Caco-2 (cell line): ENCODE data around the gene GPANK1. TPM values are rescaled to one million over a fixed set of nuclear protein-coding genes. Genes with fewer than 3 reads are reported as not detected.
A peak's percentile ranks its signal among the peaks of the same experiment; 100 is the strongest.

ENCODE experiments used
- BruUV-seq: library from RNA; stranded (reverse); fragments of 400-500 nt; replicated peaks from 2 replicates; lab custom pipeline; 2021; lab: Mats Ljungman, UMichigan
- CTCF ChIA-PET: fragments of 300-600 bp; sonication (Branson Sonifier 250); formaldehyde crosslinking; loops from one replicate; lab custom pipeline; 2022; ENCODE audit warnings: antibody characterized with exemption; lab: Charles Lee
- POLR2A ChIA-PET: fragments of 300-600 bp; sonication (Branson Sonifier 250); formaldehyde crosslinking; loops from one replicate; lab custom pipeline; 2022; ENCODE audit warnings: antibody characterized with exemption; lab: Charles Lee
- DNase-seq, 2 experiments: peaks; one replicate each; pipeline versions ENCODE4 v3.0.0 to v3.0.0-alpha.2; 2020 to 2022
- H3K27me3 ChIP-seq: replicated peaks from 2 replicates; pipeline ENCODE4 v1.6.0; 2011; ENCODE audit warnings: low read length; ENCODE audit not compliant: control insufficient read depth, insufficient read depth
- H3K36me3 ChIP-seq: 2 replicates; pipeline ENCODE4 v1.5.1; 2011; ENCODE audit warnings: low read length; ENCODE audit not compliant: control insufficient read depth, insufficient read depth
- H3K4me1 ChIP-seq: fragments of 250-450 bp; sonication (Bioruptor Pico); 2 replicates; pipeline ENCODE4 v1.5.1; 2020; ENCODE audit warnings: mild to moderate bottlenecking
- H3K4me3 ChIP-seq: 2 replicates; pipeline ENCODE4 v1.5.1; 2011; ENCODE audit warnings: low read depth, mild to moderate bottlenecking, control low read depth, low read length
- H3K9me3 ChIP-seq: fragments of 250-450 bp; sonication (Bioruptor Pico); 2 replicates; pipeline ENCODE4 v1.5.1; 2020; ENCODE audit warnings: mild to moderate bottlenecking, moderate library complexity
- H3K27ac Mint-ChIP-seq: one replicate; pipeline ENCODE4 v1.8.0; 2022; ENCODE audit warnings: mixed read lengths; ENCODE audit not compliant: unreplicated experiment
- H3K27me3 Mint-ChIP-seq: one replicate; pipeline ENCODE4 v1.8.0; 2022; ENCODE audit warnings: mixed read lengths; ENCODE audit not compliant: insufficient read depth, unreplicated experiment
- H3K36me3 Mint-ChIP-seq: one replicate; pipeline ENCODE4 v1.8.0; 2022; ENCODE audit warnings: mild to moderate bottlenecking, mixed read lengths; ENCODE audit not compliant: insufficient read depth, unreplicated experiment
- H3K4me1 Mint-ChIP-seq: one replicate; pipeline ENCODE4 v1.8.0; 2022; ENCODE audit warnings: low read depth, mixed read lengths; ENCODE audit not compliant: unreplicated experiment
- H3K4me3 Mint-ChIP-seq: one replicate; pipeline ENCODE4 v1.8.0; 2022; ENCODE audit warnings: mild to moderate bottlenecking, moderate library complexity, mixed read lengths; ENCODE audit not compliant: unreplicated experiment
- H3K9me3 Mint-ChIP-seq: one replicate; pipeline ENCODE4 v1.8.0; 2022; ENCODE audit warnings: mixed read lengths; ENCODE audit not compliant: unreplicated experiment
- intact Hi-C: fragments of 100-400 bp; cut with micrococcal nuclease; formaldehyde crosslinking; loops from one replicate; pipeline ENCODE4 v1.10.0; 2022; ENCODE audit not compliant: unreplicated experiment
- total RNA-seq: library from RNA; stranded (reverse); gene quantifications from 2 replicates; pipeline ENCODE4 v1.2.3, GENCODE V29; 2022
- TF ChIP-seq, protein P1 (sequence below), 2 experiments: fragments of 200-600 bp in 1 of 2; IDR thresholded peaks; 1 replicate in 1 of 2; 2 replicates in 1 of 2; pipeline versions ENCODE4 v1.5.1 to v1.8.0; 2011 to 2022; ENCODE audit warnings: antibody characterized with exemption in 1 of 2, control low read depth in 1 of 2, inconsistent platforms in 1 of 2, low read depth in 1 of 2, low read length in 1 of 2, mild to moderate bottlenecking in 1 of 2, moderate library complexity in 1 of 2; ENCODE audit not compliant: insufficient read depth in 1 of 2, severe bottlenecking in 1 of 2, unreplicated experiment in 1 of 2

The GPANK1 gene
- total RNA-seq, 1 experiment from 2014 or later = 20.3 TPM

DNA sequence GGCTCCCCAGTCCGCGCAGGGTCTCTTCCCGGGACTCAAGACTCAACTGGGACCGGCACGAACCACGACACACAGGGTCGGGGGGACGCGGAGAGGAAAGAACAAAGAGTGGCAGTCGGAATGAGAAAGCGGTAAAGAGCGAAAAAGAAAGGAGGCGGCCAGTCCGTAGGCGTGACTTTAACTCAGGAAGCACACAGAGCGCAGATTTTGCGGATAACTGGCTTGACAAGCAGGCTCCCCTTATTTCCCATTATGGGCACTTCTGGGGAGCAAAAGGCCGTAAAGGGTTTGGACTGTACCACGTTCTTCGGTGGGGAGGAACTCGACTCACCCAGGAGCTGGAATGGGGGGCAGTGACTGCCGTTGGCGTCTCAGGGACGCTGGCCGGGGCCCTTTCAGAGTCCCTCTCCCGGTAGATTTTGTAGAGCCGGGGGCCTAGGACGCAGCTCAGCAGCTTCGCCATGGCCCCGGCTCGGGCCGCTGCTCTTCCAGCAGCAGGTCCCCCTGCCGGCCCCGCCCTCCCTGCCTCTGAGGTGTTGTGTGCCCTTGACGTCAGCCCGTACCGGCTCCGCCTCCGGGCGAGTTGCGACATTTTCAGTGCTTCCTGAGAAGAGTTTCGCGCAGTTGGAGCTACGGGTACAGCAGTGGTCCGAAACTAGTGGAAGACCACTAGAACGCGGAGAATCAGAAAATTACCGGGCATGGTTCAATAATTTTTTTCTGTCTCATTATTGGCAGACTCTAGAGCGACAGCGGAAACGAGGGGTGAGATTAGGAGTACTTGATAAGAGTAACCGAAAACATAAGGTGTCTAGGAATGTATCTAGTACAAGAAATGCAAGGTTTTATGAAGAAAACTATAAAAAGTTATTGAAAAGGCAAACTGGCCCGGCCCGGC lies 38.3 kb upstream of the GPANK1 start, which contains the start of gene ABHD16A:
ABHD16A (minus strand) TSS at position 506 of the 898 bp plus-strand sequence; CDS start at position 463, 43 bp downstream.
- no peaks in the 10 kb centered on the region for H3K9me3 Mint-ChIP-seq
- Histone ChIP-seq H3K4me1 (peaks cover 34% of the 10 kb centered on the region), H3K4me3 (peak within 1 kb of the TSS; percentile 50), H3K27me3 (no peaks in the 10 kb centered on the region), H3K36me3 (peaks cover 3% of the 10 kb centered on the region), H3K9me3 (no peaks in the 10 kb centered on the region)
- H3K27ac Mint-ChIP-seq = peak within 1 kb of the TSS; percentile 87
- intact Hi-C loops = loop anchor here (2.0 to 5.0 kb wide), 2 partner anchors 22 to 34 kb away; partner anchors contain the start of genes CLIC1 and LY6G5C
- TF ChIP-seq, protein P1, sequence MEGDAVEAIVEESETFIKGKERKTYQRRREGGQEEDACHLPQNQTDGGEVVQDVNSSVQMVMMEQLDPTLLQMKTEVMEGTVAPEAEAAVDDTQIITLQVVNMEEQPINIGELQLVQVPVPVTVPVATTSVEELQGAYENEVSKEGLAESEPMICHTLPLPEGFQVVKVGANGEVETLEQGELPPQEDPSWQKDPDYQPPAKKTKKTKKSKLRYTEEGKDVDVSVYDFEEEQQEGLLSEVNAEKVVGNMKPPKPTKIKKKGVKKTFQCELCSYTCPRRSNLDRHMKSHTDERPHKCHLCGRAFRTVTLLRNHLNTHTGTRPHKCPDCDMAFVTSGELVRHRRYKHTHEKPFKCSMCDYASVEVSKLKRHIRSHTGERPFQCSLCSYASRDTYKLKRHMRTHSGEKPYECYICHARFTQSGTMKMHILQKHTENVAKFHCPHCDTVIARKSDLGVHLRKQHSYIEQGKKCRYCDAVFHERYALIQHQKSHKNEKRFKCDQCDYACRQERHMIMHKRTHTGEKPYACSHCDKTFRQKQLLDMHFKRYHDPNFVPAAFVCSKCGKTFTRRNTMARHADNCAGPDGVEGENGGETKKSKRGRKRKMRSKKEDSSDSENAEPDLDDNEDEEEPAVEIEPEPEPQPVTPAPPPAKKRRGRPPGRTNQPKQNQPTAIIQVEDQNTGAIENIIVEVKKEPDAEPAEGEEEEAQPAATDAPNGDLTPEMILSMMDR (IDR thresholded peaks at IDR 0.05; ENCODE audit: insufficient read depth in 1 of 2, low read depth in 1 of 2, low read length in 1 of 2, severe bottlenecking in 1 of 2, unreplicated experiment in 1 of 2) = no peak
- POLR2A ChIA-PET = interaction anchor here (0.5 to 1.7 kb wide), 17 partner anchors 10 to 666 kb away, joined by 3 to 11 read pairs (median 4); partner anchors contain the start of genes APOM, CLIC1, HSPA1A and HSPA1B
- no peaks in the 10 kb centered on the region for H3K27me3 Mint-ChIP-seq
- H3K4me1 Mint-ChIP-seq = peaks cover 11% of the 10 kb centered on the region
- no TSS peak for BruUV-seq
- DNase-seq = peak; percentile 97 to 98
- CTCF ChIA-PET = interaction anchor here (0.6 to 1.2 kb wide), 8 partner anchors 23 to 154 kb away, joined by 3 to 7 read pairs (median 3); partner anchors contain the start of genes CSNK2B and LSM2
- peaks cover 19% of the 10 kb centered on the region for H3K36me3 Mint-ChIP-seq
- peak within 1 kb of the TSS; percentile 91 for H3K4me3 Mint-ChIP-seq

DNA sequence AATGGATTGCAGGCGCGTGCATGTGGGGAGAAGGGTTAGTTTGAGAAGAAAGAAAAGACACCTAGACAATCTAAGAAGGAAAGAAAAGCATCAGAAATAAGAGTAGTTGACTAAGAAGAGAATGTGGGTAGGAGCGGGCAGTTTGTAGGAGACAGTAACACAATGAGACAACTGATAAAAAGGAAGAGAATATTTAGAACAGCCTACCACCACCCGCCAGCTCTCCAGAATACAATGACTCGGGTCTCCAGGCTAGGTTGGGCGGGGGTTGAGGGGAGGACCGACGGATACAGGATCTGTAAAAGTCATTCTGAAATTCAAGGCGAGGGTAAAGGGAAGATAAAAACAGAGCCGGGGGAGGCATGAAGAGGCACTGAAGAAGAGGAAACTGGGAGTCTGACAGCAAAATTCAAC lies 37.6 kb upstream of the GPANK1 start:
- H3K4me3 ChIP-seq = peak overlapping the region; percentile 50
- no TSS peak for BruUV-seq
- TF ChIP-seq, protein P1 (IDR thresholded peaks at IDR 0.05; ENCODE audit: insufficient read depth in 1 of 2, low read depth in 1 of 2, low read length in 1 of 2, severe bottlenecking in 1 of 2, unreplicated experiment in 1 of 2) = no peak
- Mint-ChIP-seq H3K4me3 (peak overlapping the region; percentile 91), H3K27me3 (no peaks in the 10 kb centered on the region), H3K4me1 (peaks cover 16% of the 10 kb centered on the region), H3K9me3 (no peaks in the 10 kb centered on the region), H3K27ac (peak overlapping the region; percentile 87), H3K36me3 (peaks cover 25% of the 10 kb centered on the region)
- no peak for DNase-seq
- peaks cover 34% of the 10 kb centered on the region for H3K4me1 ChIP-seq
- intact Hi-C loops = loop anchor here (2.0 to 5.0 kb wide), 2 partner anchors 22 to 35 kb away; partner anchors contain the start of genes CLIC1 and LY6G5C
- POLR2A ChIA-PET = interaction anchor here (1.2 to 1.7 kb wide), 8 partner anchors 11 to 160 kb away, joined by 3 to 11 read pairs (median 4); partner anchors contain the start of genes CLIC1, HSPA1A, HSPA1L and NEU1
- H3K36me3 ChIP-seq = peaks cover 3% of the 10 kb centered on the region
- CTCF ChIA-PET = interaction anchor here (0.9 to 1.2 kb wide), 5 partner anchors 22 to 104 kb away, joined by 3 to 7 read pairs (median 3); partner anchors contain the start of genes CSNK2B and LSM2
- H3K27me3 ChIP-seq = no peaks in the 10 kb centered on the region
- no peaks in the 10 kb centered on the region for H3K9me3 ChIP-seq
